ENCODE results near the gene ATP12A.

ATP12A gene

GRCh38 chr13:24738366-24738847 is 58.2 kb downstream of the ATP12A start:
- DNase-seq, result no peak

- no peak for DNase-seq
These were observed 60.0 kb downstream of the ATP12A start for GRCh38 chr13:24740014-24740890.

GRCh38 chr13:24741016-24741662 is 60.9 kb downstream of the ATP12A start:
- DNase-seq, result no peak

DNA sequence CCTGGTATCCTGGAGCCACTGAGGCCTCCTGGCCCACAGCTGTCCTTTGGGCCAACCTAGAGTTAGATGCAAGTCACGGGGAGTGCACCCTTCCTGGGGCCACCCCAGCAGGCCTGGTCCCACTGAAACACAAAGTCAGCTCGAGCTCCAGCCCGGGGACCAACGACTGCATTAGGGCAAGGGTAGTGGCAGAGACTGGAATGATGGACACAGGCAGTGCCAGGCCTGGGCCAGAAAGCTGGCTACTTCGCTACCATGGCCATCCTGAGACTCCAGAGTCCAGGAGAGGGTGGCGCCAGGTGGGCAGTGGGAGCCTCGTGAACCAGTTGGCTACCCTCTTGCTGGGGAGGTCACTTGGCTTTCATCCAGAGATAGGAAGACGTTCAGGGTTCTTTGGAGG is 61.6 kb downstream of the ATP12A start:
- no peak for DNase-seq

- DNase-seq, result no peak
These were observed 62.1 kb downstream of the ATP12A start for GRCh38 chr13:24742294-24742693.

- no peak for DNase-seq
These were observed 62.8 kb downstream of the ATP12A start for GRCh38 chr13:24742977-24743376.

DNA sequence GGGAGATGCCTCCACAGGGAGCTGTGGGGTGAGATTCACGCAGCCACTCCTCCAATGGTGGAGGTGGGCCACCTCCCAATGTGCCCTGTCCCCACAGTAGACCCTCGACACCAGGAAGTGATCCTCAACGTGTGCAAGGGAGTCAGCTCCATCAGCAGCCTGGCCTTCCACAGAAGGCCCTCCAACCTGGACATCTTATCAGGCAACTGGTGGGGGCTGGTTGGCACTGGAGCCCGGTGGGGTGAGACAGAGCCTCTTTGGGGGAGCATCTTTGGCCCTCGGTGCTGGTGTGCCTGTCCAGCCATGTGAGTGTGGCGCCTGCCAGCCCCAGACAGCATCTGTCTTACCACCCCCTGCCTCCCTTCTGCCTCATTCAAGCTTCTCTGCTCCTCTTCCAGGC is 64.0 kb downstream of the ATP12A start:
- DNase-seq, result no peak

GRCh38 chr13:24745516-24745860 is 65.3 kb downstream of the ATP12A start:
- no peak for DNase-seq

- no peak for DNase-seq
These were observed 65.8 kb downstream of the ATP12A start for GRCh38 chr13:24745861-24746617.

DNA sequence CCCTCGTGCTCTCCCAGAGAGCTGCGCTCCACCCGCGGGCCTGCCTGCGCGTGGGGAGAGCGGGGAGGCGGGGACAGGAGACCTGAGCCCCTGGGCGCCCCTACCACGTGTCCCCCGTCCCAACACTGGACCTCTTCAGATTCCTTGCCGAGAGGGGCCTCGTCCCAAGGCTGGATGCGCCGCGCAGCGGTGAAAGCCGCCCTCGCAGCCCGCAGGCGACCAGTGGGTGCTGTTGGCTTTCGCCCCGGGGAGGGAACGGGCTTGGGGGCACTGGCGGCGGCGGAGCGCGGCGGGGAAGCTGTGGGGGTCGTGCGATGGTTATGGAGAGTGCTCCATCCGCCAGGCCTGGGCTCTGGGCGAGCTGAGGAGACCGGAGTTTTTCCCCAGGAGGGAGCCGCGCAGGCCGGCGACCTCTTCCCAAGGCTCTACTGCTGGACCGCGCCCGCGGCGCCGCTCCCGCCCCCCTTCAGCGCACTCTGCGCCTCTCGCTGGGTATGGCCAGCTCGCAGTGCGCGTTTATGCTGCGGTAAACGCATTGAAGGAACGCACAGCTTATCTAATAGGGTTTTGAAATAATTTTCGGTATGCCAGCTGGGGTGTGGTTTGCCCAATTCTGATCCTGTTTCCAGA is 66.5 kb downstream of the ATP12A start:
- DNase-seq, result no peak

DNA sequence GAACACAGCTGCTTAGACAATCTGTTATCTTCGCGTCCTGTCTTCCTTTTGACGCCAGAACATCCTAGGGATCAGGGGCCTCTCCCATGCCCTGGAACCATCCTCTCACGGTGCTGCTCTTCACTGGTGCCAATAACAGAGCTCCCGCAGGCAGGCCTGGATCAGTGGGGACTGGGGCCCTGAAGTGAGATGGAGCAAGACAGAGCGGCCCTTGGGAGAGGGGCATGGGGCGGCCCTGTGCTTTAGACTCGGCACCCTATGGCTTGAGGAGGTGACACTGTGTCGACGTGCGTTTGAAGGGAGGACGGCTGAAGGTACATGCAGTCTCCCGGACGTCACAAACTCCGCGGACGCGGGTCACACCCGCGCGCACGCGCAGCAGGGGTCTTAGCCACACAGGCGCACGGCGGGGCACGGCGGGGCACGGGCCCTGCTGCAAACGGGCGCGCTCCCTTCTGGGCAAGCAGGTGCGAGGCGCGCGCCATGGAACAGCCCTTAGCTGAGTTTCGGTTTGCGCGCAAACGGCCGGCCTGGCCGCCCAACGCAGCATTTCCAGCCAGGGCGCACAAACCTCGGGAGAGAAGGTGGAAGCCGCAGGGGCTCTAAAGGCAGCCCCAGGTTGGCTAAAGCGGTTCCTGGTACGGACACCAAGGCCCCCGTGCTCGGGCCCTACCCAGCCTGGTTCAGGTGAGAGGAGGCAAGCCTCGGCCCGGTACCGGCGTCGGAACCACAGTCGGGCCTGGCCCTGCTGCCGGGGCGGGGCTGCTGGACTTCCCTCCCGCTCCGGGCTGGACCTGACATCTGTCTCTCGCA is 67.2 kb downstream of the ATP12A start:
- no peak for DNase-seq

DNA sequence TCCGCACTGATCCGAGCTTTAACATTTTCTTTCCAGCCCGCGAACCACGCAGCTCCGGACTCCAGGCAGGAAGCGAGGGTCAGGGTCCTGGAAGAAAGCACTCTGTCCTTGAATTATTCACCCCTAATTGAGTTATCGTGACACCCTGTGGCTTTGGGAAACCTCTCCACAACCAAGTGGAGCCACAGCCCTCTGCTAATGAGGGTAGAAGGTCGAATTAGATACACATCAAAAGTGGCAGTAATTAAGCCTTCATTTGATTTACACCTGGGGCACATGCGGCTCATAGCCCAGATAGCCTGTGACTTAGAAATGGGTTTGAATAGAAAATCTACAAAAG is 67.8 kb downstream of the ATP12A start:
- no peak for DNase-seq

DNA sequence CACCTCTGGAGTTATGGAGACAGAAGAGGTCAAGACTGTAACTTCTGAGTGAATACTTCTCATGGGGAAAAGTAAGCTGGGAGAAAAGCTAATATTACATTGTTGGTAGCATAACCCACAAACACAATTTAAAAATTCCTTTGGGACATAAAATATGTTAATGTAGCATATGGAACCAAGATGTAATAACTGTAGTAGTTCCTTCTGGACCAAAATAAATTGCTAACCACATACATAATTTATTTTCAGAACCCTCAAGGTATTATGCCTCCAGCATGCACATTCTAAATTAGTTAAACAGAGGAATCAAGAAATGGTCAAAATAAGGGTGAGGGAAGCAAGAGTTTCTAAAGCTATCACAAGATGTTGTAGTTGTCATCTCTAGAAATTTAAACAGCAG is 79.0 kb downstream of the ATP12A start:
- DNase-seq, result no peak
